Stomach (tissue), 4 donors: ENCODE measurements around the gene MAGOHB.

Experiments used
- EP300 ChIP-seq: sonication (generic); formaldehyde crosslinking; IDR thresholded peaks from one replicate; pipeline ENCODE4 v1.6.1; 2017; ENCODE audit warnings: antibody characterized with exemption
- POLR2A ChIP-seq, 4 donors: fragments of 450-650 bp; IDR thresholded peaks; one replicate each; pipeline ENCODE4 v1.6.1; 2016; ENCODE audit warnings: antibody characterized with exemption in 4 of 4, control low read depth in 2 of 4, mild to moderate bottlenecking in 1 of 4, moderate library complexity in 1 of 4
- POLR2AphosphoS5 ChIP-seq, 3 donors: sonication (generic); formaldehyde crosslinking; IDR thresholded peaks; one replicate each; pipeline ENCODE4 v1.6.1; 2016; ENCODE audit warnings: antibody characterized with exemption in 3 of 3
- TF ChIP-seq, protein P1 (sequence below), 7 experiments: fragments of 450-650 bp in 4 of 7; fragments of 200-600 bp in 3 of 7; sonication (generic) in 3 of 7; IDR thresholded peaks; one replicate each; pipeline ENCODE4 v1.5.1; 2016 to 2019; ENCODE audit warnings: antibody characterized with exemption in 7 of 7, control low read depth in 2 of 7, mild to moderate bottlenecking in 1 of 7

DNA sequence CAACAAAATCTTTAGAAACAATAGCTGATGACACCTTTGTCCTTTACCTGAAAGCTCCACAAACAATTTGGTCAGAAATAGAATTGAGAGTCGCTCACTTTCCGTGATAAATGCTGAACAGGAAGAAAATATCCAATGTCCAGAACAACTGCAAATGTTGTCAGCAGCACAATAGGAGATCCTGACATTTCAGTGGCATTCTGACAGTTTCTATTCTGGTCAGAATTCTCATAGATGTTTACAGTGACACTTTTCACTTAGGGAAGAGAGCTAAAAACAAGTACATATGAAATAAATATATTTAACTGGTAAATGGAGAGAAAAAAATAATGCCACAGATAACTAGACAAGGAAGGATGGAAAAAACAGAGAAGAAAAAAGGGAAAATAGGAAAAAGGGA is 39.1 kb downstream of the MAGOHB start:
- TF ChIP-seq, protein P1, sequence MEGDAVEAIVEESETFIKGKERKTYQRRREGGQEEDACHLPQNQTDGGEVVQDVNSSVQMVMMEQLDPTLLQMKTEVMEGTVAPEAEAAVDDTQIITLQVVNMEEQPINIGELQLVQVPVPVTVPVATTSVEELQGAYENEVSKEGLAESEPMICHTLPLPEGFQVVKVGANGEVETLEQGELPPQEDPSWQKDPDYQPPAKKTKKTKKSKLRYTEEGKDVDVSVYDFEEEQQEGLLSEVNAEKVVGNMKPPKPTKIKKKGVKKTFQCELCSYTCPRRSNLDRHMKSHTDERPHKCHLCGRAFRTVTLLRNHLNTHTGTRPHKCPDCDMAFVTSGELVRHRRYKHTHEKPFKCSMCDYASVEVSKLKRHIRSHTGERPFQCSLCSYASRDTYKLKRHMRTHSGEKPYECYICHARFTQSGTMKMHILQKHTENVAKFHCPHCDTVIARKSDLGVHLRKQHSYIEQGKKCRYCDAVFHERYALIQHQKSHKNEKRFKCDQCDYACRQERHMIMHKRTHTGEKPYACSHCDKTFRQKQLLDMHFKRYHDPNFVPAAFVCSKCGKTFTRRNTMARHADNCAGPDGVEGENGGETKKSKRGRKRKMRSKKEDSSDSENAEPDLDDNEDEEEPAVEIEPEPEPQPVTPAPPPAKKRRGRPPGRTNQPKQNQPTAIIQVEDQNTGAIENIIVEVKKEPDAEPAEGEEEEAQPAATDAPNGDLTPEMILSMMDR (IDR thresholded peaks at IDR 0.05): no peak
- TF ChIP-seq POLR2A (IDR thresholded peaks at IDR 0.05): no peak
- no peak for TF ChIP-seq POLR2AphosphoS5 (IDR thresholded peaks at IDR 0.05)
- TF ChIP-seq EP300: no peak
